Stomach (tissue), 9 donors: ENCODE results near the gene ACTR5. TPM values are rescaled to one million over a fixed set of nuclear protein-coding genes. Genes with fewer than 3 reads are reported as not detected.

Experiments
- DNase-seq, 2 donors: peaks; one replicate each; pipeline versions ENCODE4 v3.0.0 to v3.0.0-alpha.2; 2013 to 2019
- H3K27ac ChIP-seq, 5 donors: fragments of 200-600 bp in 4 of 5; sonication (generic) in 4 of 5; one replicate each; pipeline ENCODE4 v1.5.1; 2013 to 2019; ENCODE audit warnings: mild to moderate bottlenecking in 1 of 5, moderate library complexity in 1 of 5
- H3K27me3 ChIP-seq, 3 donors: fragments of 200-600 bp; sonication (generic); one replicate each; pipeline ENCODE4 v1.5.1; 2017 to 2019; ENCODE audit warnings: mixed run types in 1 of 3
- H3K36me3 ChIP-seq, 4 donors: fragments of 200-600 bp; sonication (generic); 1 replicate in 3 of 4; 2 replicates in 1 of 4; pipeline ENCODE4 v1.5.1; 2016 to 2019
- H3K4me1 ChIP-seq, 4 donors: fragments of 200-600 bp; sonication (generic); one replicate each; pipeline ENCODE4 v1.5.1; 2016 to 2019
- H3K4me3 ChIP-seq, 4 donors: fragments of 200-600 bp; sonication (generic) in 3 of 4; one replicate each; pipeline ENCODE4 v1.5.1; 2016 to 2019; ENCODE audit warnings: mild to moderate bottlenecking in 1 of 4
- H3K9me3 ChIP-seq, 4 donors: fragments of 200-600 bp; sonication (generic); one replicate each; pipeline ENCODE4 v1.5.1; 2016 to 2019
- EP300 ChIP-seq: sonication (generic); formaldehyde crosslinking; IDR thresholded peaks from one replicate; pipeline ENCODE4 v1.6.1; 2017; ENCODE audit warnings: antibody characterized with exemption
- POLR2A ChIP-seq, 4 donors: fragments of 450-650 bp; IDR thresholded peaks; one replicate each; pipeline ENCODE4 v1.6.1; 2016; ENCODE audit warnings: antibody characterized with exemption in 4 of 4, control low read depth in 2 of 4, mild to moderate bottlenecking in 1 of 4, moderate library complexity in 1 of 4
- POLR2AphosphoS5 ChIP-seq, 3 donors: sonication (generic); formaldehyde crosslinking; IDR thresholded peaks; one replicate each; pipeline ENCODE4 v1.6.1; 2016; ENCODE audit warnings: antibody characterized with exemption in 3 of 3
- WGBS, 5 donors: extraction: QIAGEN DNeasy Blood & Tissue Kit in 3 of 5; methylation state at CpG; one replicate each; pipeline versions ENCODE4 v1.1.5 to v1.1.7; 2013 to 2018; 5-methylcytosine and 5-hydroxymethylcytosine counted together
- intact Hi-C: fragments of 100-400 bp; cut with DNase I; formaldehyde crosslinking; loops from one replicate; pipeline ENCODE4 v1.15.1; 2023; ENCODE audit warnings: low total_unique reads
- polyA plus RNA-seq, 3 donors: library from polyadenylated mRNA; stranded (reverse); fragments of 200-250 nt; gene quantifications; one replicate each; pipeline ENCODE4 v1.2.3, GENCODE V29; 2013
- total RNA-seq, 5 donors: library from RNA; depleted of rRNA; stranded (reverse); fragments of >200 nt; gene quantifications; one replicate each; pipeline versions ENCODE4 v1.1.0 to v1.2.3, GENCODE V29; 2014 to 2016
- TF ChIP-seq, protein P1 (sequence below), 7 experiments: fragments of 450-650 bp in 4 of 7; fragments of 200-600 bp in 3 of 7; sonication (generic) in 3 of 7; IDR thresholded peaks; one replicate each; pipeline ENCODE4 v1.5.1; 2016 to 2019; ENCODE audit warnings: antibody characterized with exemption in 7 of 7, control low read depth in 2 of 7, mild to moderate bottlenecking in 1 of 7
- donor health status: healthy with polysubstance abuse.
- donor health status: Bipolar disorder and iron deficiency.
- donor health status: healthy.

Gene ACTR5
- total and polyA plus RNA-seq, 8 donors = 3.6 to 68.1 (median 6.5) TPM

GRCh38 chr20:38787870-38788269, 39.6 kb downstream of the ACTR5 start:
- intact Hi-C loops = no loop called here
- Histone ChIP-seq H3K27me3 (peaks cover 0 to 8% (median 0%) of the 10 kb centered on the region in 3 donors), H3K4me3 (no peak overlapping the region), H3K9me3 (peaks cover 0 to 17% (median 9%) of the 10 kb centered on the region in 4 donors), H3K27ac (no peak overlapping the region), H3K36me3 (no peaks in the 10 kb centered on the region), H3K4me1 (no peaks in the 10 kb centered on the region)
- DNase-seq = no peak
- TF ChIP-seq POLR2AphosphoS5 (IDR thresholded peaks at IDR 0.05) (no peak), EP300 (no peak), POLR2A (IDR thresholded peaks at IDR 0.05) (no peak)
- TF ChIP-seq, protein P1, sequence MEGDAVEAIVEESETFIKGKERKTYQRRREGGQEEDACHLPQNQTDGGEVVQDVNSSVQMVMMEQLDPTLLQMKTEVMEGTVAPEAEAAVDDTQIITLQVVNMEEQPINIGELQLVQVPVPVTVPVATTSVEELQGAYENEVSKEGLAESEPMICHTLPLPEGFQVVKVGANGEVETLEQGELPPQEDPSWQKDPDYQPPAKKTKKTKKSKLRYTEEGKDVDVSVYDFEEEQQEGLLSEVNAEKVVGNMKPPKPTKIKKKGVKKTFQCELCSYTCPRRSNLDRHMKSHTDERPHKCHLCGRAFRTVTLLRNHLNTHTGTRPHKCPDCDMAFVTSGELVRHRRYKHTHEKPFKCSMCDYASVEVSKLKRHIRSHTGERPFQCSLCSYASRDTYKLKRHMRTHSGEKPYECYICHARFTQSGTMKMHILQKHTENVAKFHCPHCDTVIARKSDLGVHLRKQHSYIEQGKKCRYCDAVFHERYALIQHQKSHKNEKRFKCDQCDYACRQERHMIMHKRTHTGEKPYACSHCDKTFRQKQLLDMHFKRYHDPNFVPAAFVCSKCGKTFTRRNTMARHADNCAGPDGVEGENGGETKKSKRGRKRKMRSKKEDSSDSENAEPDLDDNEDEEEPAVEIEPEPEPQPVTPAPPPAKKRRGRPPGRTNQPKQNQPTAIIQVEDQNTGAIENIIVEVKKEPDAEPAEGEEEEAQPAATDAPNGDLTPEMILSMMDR (IDR thresholded peaks at IDR 0.05) = no peak
- 84 to 94% (median 90%) methylated on average over 7 of the region's 7 CpGs for WGBS, 5 donors

GRCh38 chr20:38789503-38790199, 41.4 kb downstream of the ACTR5 start:
- Histone ChIP-seq H3K9me3 (peaks cover 0 to 17% (median 9%) of the 10 kb centered on the region in 4 donors), H3K27ac (no peak overlapping the region), H3K27me3 (peaks cover 0 to 8% (median 0%) of the 10 kb centered on the region in 3 donors), H3K4me1 (no peaks in the 10 kb centered on the region), H3K36me3 (no peaks in the 10 kb centered on the region), H3K4me3 (no peak overlapping the region)
- intact Hi-C loops = no loop called here
- WGBS, 5 donors = 67 to 84% (median 75%) methylated on average over 7 of the region's 7 CpGs
- DNase-seq = no peak
- TF ChIP-seq POLR2AphosphoS5 (IDR thresholded peaks at IDR 0.05) (no peak), EP300 (no peak), POLR2A (IDR thresholded peaks at IDR 0.05) (no peak)
- TF ChIP-seq, protein P1 (IDR thresholded peaks at IDR 0.05) = no peak

- 32 to 54% (median 43%) methylated on average over 15 to 16 of the region's 16 CpGs for WGBS, 5 donors
- Histone ChIP-seq H3K27ac (no peak overlapping the region), H3K36me3 (no peaks in the 10 kb centered on the region), H3K27me3 (peaks cover 0 to 8% (median 0%) of the 10 kb centered on the region in 3 donors), H3K4me3 (no peak overlapping the region), H3K4me1 (no peaks in the 10 kb centered on the region), H3K9me3 (peaks cover 0 to 17% (median 9%) of the 10 kb centered on the region in 4 donors)
- TF ChIP-seq POLR2A (IDR thresholded peaks at IDR 0.05) = no peak
- TF ChIP-seq, protein P1 (IDR thresholded peaks at IDR 0.05) = peak in 5 of 7 experiments; percentile 23 to 64 (median 39)
- TF ChIP-seq EP300 = no peak
- intact Hi-C loops = no loop called here
- peak in 1 of 2 donors; percentile 56 for DNase-seq
These were observed 42.2 kb downstream of the ACTR5 start for GRCh38 chr20:38790200-38791053.

DNA sequence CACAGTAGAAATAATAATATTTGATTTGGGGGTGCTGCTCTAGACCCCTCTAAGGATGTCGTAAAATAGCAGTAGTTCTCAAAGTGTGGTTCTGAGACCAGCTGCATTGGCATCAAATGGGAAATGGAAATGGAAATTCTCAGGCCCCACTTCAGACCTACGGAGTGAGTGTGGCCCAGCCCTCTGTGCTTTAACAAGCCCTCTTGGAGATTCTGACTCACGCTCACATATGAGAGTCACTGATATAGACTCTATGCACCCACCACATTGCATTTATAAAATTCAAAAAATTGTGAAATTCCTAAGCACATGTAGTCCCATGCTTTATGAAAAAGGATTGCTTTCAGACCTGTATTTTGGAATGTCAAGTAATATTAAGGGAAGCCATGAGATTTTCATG, 43.0 kb downstream of the ACTR5 start:
- H3K9me3 ChIP-seq = peaks cover 0 to 17% (median 9%) of the 10 kb centered on the region in 4 donors
- H3K4me1 ChIP-seq = no peaks in the 10 kb centered on the region
- 58 to 91% (median 74%) methylated on average over 3 of the region's 3 CpGs for WGBS, 5 donors
- H3K27me3 ChIP-seq = peaks cover 0 to 8% (median 0%) of the 10 kb centered on the region in 3 donors
- TF ChIP-seq POLR2AphosphoS5 (IDR thresholded peaks at IDR 0.05) = no peak
- TF ChIP-seq, protein P1 (IDR thresholded peaks at IDR 0.05) = no peak
- no peak for TF ChIP-seq POLR2A (IDR thresholded peaks at IDR 0.05)
- TF ChIP-seq EP300 = no peak
- no peak overlapping the region for H3K4me3 ChIP-seq
- no peaks in the 10 kb centered on the region for H3K36me3 ChIP-seq
- no peak for DNase-seq
- H3K27ac ChIP-seq = no peak overlapping the region
- intact Hi-C loops = no loop called here
